ENCODE data around the gene TMEM243.

TMEM243 gene

DNA sequence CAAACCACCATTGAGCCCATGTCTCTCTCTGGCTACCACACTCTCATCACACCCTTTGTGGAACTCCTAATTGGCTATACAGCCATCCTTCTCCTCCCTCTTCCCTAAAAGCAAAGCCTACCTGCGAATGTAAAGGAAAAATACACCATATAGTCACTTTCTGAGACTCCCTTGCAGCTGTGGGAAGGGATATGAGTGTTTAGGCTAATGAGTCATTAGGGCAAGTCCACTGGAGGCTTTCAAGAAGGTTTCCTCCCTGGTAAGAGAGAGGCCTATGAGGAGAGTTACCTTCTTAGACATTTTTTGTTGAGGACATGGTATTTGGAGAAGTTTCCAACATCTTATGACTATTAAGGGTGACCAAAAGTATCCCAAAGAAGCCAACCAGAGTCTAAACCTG lies 4.1 kb upstream of the TMEM243 start:
- H3K36me3 ChIP-seq (ENCODE audit: control insufficient read depth, insufficient read depth, low read length, severe bottlenecking) = no peaks in the 10 kb centered on the region
- no peaks in the 10 kb centered on the region for H3K27me3 ChIP-seq (replicated peaks; ENCODE audit: control insufficient read depth, insufficient read depth, low read length)
- H3K9me3 ChIP-seq (ENCODE audit: control insufficient read depth, low read length) = no peaks in the 10 kb centered on the region
- H3K4me3 ChIP-seq (ENCODE audit: low read length) = no peak overlapping the region
- peaks cover 10% of the 10 kb centered on the region for H3K4me1 ChIP-seq (ENCODE audit: control insufficient read depth, insufficient read depth, low read length)
- no peak for DNase-seq (ENCODE audit: low read depth)
- no peak overlapping the region for H3K9ac ChIP-seq (ENCODE audit: low read length)

GRCh38 chr7:87220734-87221215 lies 1.2 kb upstream of the TMEM243 start:
- peak; percentile 19 for DNase-seq (ENCODE audit: low read depth)
- H3K27me3 ChIP-seq (replicated peaks; ENCODE audit: control insufficient read depth, insufficient read depth, low read length) = no peaks in the 10 kb centered on the region
- H3K4me1 ChIP-seq (ENCODE audit: control insufficient read depth, insufficient read depth, low read length) = peaks cover 21% of the 10 kb centered on the region
- H3K9me3 ChIP-seq (ENCODE audit: control insufficient read depth, low read length) = no peaks in the 10 kb centered on the region
- H3K4me3 ChIP-seq (ENCODE audit: low read length) = peak overlapping the region; percentile 97
- H3K9ac ChIP-seq (ENCODE audit: low read length) = peak overlapping the region; percentile 95
- H3K36me3 ChIP-seq (ENCODE audit: control insufficient read depth, insufficient read depth, low read length, severe bottlenecking) = no peaks in the 10 kb centered on the region

- Histone ChIP-seq H3K27me3 (replicated peaks; ENCODE audit: control insufficient read depth, insufficient read depth, low read length) (no peaks in the 10 kb centered on the region), H3K4me1 (ENCODE audit: control insufficient read depth, insufficient read depth, low read length) (peaks cover 21% of the 10 kb centered on the region), H3K36me3 (ENCODE audit: control insufficient read depth, insufficient read depth, low read length, severe bottlenecking) (no peaks in the 10 kb centered on the region), H3K4me3 (ENCODE audit: low read length) (peak overlapping the region; percentile 97), H3K9ac (ENCODE audit: low read length) (peak overlapping the region; percentile 95), H3K9me3 (ENCODE audit: control insufficient read depth, low read length) (no peaks in the 10 kb centered on the region)
- DNase-seq (ENCODE audit: low read depth) = peak; percentile 94
These were observed 648 bp upstream of the TMEM243 start for GRCh38 chr7:87220026-87220733.

DNA sequence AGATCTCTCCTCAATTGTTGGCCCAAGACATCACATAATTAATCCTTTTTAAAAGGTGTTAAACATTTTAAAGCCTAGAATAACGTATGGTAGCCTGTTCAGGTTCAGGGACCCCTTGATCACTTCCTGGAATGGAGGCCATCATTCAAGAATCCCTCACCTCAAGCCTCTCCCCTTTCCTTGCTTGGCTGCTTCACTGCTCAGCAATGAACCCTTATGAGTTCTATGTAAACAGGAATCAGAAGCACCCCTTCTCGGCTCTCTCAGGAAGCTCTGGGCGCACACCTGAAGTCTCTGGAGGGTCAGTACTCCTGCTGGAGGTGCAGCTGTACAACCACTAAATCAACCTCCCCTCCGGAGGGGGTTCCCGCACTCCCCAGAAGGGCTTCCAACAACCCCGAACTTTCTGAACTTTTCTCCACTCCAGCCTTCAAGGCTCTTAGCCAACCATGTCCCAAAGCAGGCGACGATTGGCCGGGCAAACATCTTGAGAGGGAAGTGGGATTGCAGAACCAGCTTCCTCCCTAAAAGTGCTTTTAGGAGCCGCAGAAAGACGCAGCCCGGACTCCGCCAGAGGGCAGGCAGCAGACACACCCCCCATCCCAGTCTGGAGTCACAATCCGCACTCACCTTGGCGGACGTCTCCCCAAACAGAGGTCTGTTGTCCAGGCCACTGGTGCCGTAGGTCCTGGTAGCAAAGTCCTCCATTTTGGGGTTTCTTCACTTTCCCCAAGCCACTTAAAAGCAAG lies 562 bp downstream of the TMEM243 start:
- H3K27me3 ChIP-seq (replicated peaks; ENCODE audit: control insufficient read depth, insufficient read depth, low read length) = no peaks in the 10 kb centered on the region
- H3K9ac ChIP-seq (ENCODE audit: low read length) = peak overlapping the region; percentile 95
- H3K9me3 ChIP-seq (ENCODE audit: control insufficient read depth, low read length) = no peaks in the 10 kb centered on the region
- peaks cover 29% of the 10 kb centered on the region for H3K4me1 ChIP-seq (ENCODE audit: control insufficient read depth, insufficient read depth, low read length)
- DNase-seq (ENCODE audit: low read depth) = peak; percentile 74
- peak overlapping the region; percentile 97 for H3K4me3 ChIP-seq (ENCODE audit: low read length)
- H3K36me3 ChIP-seq (ENCODE audit: control insufficient read depth, insufficient read depth, low read length, severe bottlenecking) = no peaks in the 10 kb centered on the region

DNA sequence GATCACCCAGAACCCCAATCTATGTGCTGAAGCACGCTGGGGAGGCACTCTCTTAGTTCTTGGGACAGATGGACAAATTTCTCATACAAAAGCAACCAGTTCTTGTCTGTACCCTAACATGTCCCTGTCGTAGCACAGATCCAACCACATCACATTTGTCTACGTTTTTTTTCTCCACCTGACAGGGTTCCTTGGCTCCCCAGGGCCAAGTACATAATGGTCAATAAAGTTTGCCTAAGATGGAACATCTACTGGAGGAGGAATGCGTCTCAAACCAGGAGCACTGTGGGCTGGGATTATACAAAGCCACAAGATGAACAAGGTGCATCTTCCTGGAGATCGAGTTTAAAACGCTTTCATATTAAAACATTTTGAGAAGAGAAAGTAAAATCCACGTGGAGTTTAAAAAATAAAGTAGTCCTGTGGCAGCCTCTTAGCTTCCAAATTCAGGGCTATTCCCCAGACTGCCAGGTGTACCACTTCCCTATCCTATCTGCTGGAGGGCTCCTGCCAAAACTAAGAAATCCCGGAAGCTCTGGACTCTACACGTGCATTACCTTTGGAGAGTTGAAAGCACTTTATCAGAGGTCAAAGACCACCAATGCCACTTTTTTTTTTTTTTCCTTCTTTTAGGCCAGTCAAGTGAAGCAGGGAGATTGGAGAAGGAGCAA lies 1.4 kb downstream of the TMEM243 start:
- Histone ChIP-seq H3K36me3 (ENCODE audit: control insufficient read depth, insufficient read depth, low read length, severe bottlenecking) (no peaks in the 10 kb centered on the region), H3K4me3 (ENCODE audit: low read length) (peak overlapping the region; percentile 97), H3K9me3 (ENCODE audit: control insufficient read depth, low read length) (no peaks in the 10 kb centered on the region), H3K4me1 (ENCODE audit: control insufficient read depth, insufficient read depth, low read length) (peaks cover 37% of the 10 kb centered on the region), H3K9ac (ENCODE audit: low read length) (peak overlapping the region; percentile 95), H3K27me3 (replicated peaks; ENCODE audit: control insufficient read depth, insufficient read depth, low read length) (no peaks in the 10 kb centered on the region)
- no peak for DNase-seq (ENCODE audit: low read depth)

GRCh38 chr7:87216701-87217508 lies 2.6 kb downstream of the TMEM243 start:
- Histone ChIP-seq H3K36me3 (ENCODE audit: control insufficient read depth, insufficient read depth, low read length, severe bottlenecking) (no peaks in the 10 kb centered on the region), H3K4me1 (ENCODE audit: control insufficient read depth, insufficient read depth, low read length) (peaks cover 45% of the 10 kb centered on the region), H3K9me3 (ENCODE audit: control insufficient read depth, low read length) (no peaks in the 10 kb centered on the region), H3K27me3 (replicated peaks; ENCODE audit: control insufficient read depth, insufficient read depth, low read length) (no peaks in the 10 kb centered on the region), H3K9ac (ENCODE audit: low read length) (no peak overlapping the region), H3K4me3 (ENCODE audit: low read length) (no peak overlapping the region)
- no peak for DNase-seq (ENCODE audit: low read depth)

DNA sequence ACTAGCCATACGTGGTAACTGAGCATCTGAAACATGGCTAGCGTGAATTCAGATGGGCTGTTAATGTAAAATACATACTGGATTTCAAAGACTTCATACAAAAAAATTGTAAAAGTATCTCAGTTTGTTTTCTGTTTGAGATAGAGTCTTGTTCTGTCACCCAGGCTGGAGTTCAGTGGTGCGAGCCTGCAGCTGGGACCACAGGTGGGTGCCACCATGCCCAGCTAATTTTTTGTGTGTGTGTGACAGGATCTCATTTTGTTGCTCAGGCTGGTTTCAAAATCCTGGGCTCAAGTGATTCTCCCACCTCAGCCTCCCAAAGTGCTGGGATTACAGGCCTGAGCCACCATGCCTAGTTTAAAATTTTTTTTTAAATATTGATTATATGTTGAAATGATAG lies 4.5 kb downstream of the TMEM243 start:
- no peak for DNase-seq (ENCODE audit: low read depth)
- H3K9ac ChIP-seq (ENCODE audit: low read length) = no peak overlapping the region
- H3K4me3 ChIP-seq (ENCODE audit: low read length) = no peak overlapping the region
- peaks cover 2% of the 10 kb centered on the region for H3K36me3 ChIP-seq (ENCODE audit: control insufficient read depth, insufficient read depth, low read length, severe bottlenecking)
- no peaks in the 10 kb centered on the region for H3K27me3 ChIP-seq (replicated peaks; ENCODE audit: control insufficient read depth, insufficient read depth, low read length)
- H3K4me1 ChIP-seq (ENCODE audit: control insufficient read depth, insufficient read depth, low read length) = peaks cover 38% of the 10 kb centered on the region
- no peaks in the 10 kb centered on the region for H3K9me3 ChIP-seq (ENCODE audit: control insufficient read depth, low read length)

- H3K9ac ChIP-seq (ENCODE audit: low read length) = no peak overlapping the region
- DNase-seq (ENCODE audit: low read depth) = no peak
- H3K36me3 ChIP-seq (ENCODE audit: control insufficient read depth, insufficient read depth, low read length, severe bottlenecking) = peaks cover 2% of the 10 kb centered on the region
- H3K4me1 ChIP-seq (ENCODE audit: control insufficient read depth, insufficient read depth, low read length) = peaks cover 36% of the 10 kb centered on the region
- H3K4me3 ChIP-seq (ENCODE audit: low read length) = no peak overlapping the region
- H3K9me3 ChIP-seq (ENCODE audit: control insufficient read depth, low read length) = no peaks in the 10 kb centered on the region
- no peaks in the 10 kb centered on the region for H3K27me3 ChIP-seq (replicated peaks; ENCODE audit: control insufficient read depth, insufficient read depth, low read length)
These were observed 5.7 kb downstream of the TMEM243 start for GRCh38 chr7:87213811-87214210.

DNA sequence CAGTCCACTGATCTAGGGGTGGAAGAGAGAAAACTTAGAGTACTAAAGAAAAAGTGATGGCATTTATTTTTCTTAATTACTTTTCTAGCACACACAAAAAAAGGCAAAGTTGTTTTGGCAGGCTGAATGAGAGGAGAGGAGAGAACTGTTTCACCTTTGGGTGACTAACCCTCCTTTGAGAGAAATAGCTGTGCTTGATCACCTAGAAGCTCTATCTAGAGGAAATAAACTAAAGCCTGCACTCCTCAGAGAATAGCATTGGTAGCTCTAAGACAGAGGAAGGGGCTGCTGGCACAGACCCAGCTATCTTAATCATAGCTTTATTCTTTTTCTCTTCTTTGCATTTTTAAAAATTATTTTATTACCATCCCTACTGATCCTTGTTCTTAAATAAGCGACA lies 6.3 kb downstream of the TMEM243 start:
- Histone ChIP-seq H3K36me3 (ENCODE audit: control insufficient read depth, insufficient read depth, low read length, severe bottlenecking) (peaks cover 2% of the 10 kb centered on the region), H3K4me3 (ENCODE audit: low read length) (no peak overlapping the region)

GRCh38 chr7:87212498-87212897 lies 7.0 kb downstream of the TMEM243 start:
- peaks cover 24% of the 10 kb centered on the region for H3K4me1 ChIP-seq (ENCODE audit: control insufficient read depth, insufficient read depth, low read length)
- H3K27me3 ChIP-seq (replicated peaks; ENCODE audit: control insufficient read depth, insufficient read depth, low read length) = no peaks in the 10 kb centered on the region
- no peak for DNase-seq (ENCODE audit: low read depth)
- H3K9me3 ChIP-seq (ENCODE audit: control insufficient read depth, low read length) = no peaks in the 10 kb centered on the region
- no peak overlapping the region for H3K4me3 ChIP-seq (ENCODE audit: low read length)
- peaks cover 2% of the 10 kb centered on the region for H3K36me3 ChIP-seq (ENCODE audit: control insufficient read depth, insufficient read depth, low read length, severe bottlenecking)
- H3K9ac ChIP-seq (ENCODE audit: low read length) = no peak overlapping the region

More for the DNA sequence above, 6.3 kb downstream of the TMEM243 start:
- no peaks in the 10 kb centered on the region for H3K9me3 ChIP-seq (ENCODE audit: control insufficient read depth, low read length)
- no peaks in the 10 kb centered on the region for H3K27me3 ChIP-seq (replicated peaks; ENCODE audit: control insufficient read depth, insufficient read depth, low read length)
- peaks cover 31% of the 10 kb centered on the region for H3K4me1 ChIP-seq (ENCODE audit: control insufficient read depth, insufficient read depth, low read length)
- no peak overlapping the region for H3K9ac ChIP-seq (ENCODE audit: low read length)
- DNase-seq (ENCODE audit: low read depth) = no peak

Data from adipocyte (in vitro differentiated cells).